Activated T-cell treated with anti-CD3 and anti-CD28 coated beads, Interleukin-2, amount 50 U/mL, for 4 hours (primary cell): ENCODE results near the gene ICA1. TPM values are rescaled to one million over a fixed set of nuclear protein-coding genes. Genes with fewer than 3 reads are reported as not detected.
A peak's percentile ranks its signal among the peaks of the same experiment; 100 is the strongest.

Source experiments
- ATAC-seq, 2 donors: fragments of 200-7000 bp; cut with Tn5 transposase; one replicate each; pipeline ENCODE4 v1.10.0; 2021
- DNase-seq: peaks from one replicate; pipeline ENCODE4 v3.0.0-alpha.2; 2020
- H3K27me3 Mint-ChIP-seq: one replicate; pipeline ENCODE4 v1.8.0; 2021; ENCODE audit warnings: low read depth, mixed read lengths
- H3K36me3 Mint-ChIP-seq: one replicate; pipeline ENCODE4 v1.8.0; 2022; ENCODE audit warnings: mixed read lengths; ENCODE audit not compliant: insufficient read depth
- H3K4me1 Mint-ChIP-seq: one replicate; pipeline ENCODE4 v1.8.0; 2021; ENCODE audit warnings: low read depth, mixed read lengths
- H3K4me3 Mint-ChIP-seq: one replicate; pipeline ENCODE4 v1.8.0; 2021; ENCODE audit warnings: mild to moderate bottlenecking, moderate library complexity, mixed read lengths
- H3K9me3 Mint-ChIP-seq: one replicate; pipeline ENCODE4 v1.8.0; 2021; ENCODE audit warnings: mixed read lengths
- total RNA-seq, 3 donors: library from RNA; stranded (reverse); gene quantifications; one replicate each; pipeline ENCODE4 v1.2.1, GENCODE V29; 2021

The ICA1 gene
- total RNA-seq, 3 donors from 2014 or later = 0.18 to 0.41 (median 0.32) TPM

DNA sequence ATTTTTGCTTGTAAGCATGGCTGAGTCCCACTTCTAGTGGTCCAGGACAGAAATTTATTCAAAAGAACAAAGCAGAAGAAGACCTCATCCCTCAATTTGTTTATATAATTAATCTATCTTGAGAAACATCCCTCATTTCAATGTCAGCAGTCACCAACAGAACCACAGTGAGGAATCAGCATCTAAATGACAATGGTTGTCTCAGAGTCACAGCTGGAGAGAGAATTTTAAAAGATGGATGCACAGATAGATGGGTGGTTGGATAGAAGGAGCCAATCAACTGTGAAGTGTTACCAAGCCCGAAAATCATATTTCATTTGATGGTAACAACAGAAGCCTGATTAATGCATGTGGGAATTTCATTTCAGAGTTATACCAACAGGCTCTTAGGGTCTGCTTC is 55.0 kb downstream of the ICA1 start:
- H3K9me3 Mint-ChIP-seq = no peaks in the 10 kb centered on the region
- DNase-seq = no peak
- H3K27me3 Mint-ChIP-seq = no peaks in the 10 kb centered on the region
- no peak overlapping the region for H3K4me3 Mint-ChIP-seq
- no peaks in the 10 kb centered on the region for H3K36me3 Mint-ChIP-seq
- no peak for ATAC-seq
- H3K4me1 Mint-ChIP-seq = no peaks in the 10 kb centered on the region

DNA sequence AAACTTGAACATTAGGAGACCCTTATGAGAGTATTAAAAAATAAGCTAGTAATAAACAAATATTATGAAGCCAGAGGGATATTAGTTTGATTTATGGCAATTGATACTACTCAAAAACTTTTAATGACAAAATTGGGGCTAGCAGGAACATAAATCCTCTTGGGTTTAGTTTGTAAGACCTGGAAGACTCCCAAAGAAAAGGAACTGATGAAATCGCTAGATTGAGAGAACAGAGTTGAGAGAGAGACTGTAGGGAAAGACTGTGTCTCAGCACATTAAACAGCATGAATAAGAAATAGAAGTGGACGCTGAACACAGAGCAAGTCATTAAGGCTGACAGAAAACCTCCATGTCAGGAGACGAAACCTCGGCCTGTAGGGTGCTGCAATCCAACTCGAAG is 56.4 kb downstream of the ICA1 start:
- Mint-ChIP-seq H3K9me3 (no peaks in the 10 kb centered on the region), H3K4me1 (peaks cover 3% of the 10 kb centered on the region), H3K36me3 (no peaks in the 10 kb centered on the region), H3K27me3 (peaks cover 3% of the 10 kb centered on the region), H3K4me3 (no peak overlapping the region)
- no peak for ATAC-seq
- no peak for DNase-seq

- no peak for DNase-seq
- Mint-ChIP-seq H3K27me3 (peaks cover 3% of the 10 kb centered on the region), H3K9me3 (no peaks in the 10 kb centered on the region), H3K4me1 (peaks cover 3% of the 10 kb centered on the region), H3K36me3 (no peaks in the 10 kb centered on the region), H3K4me3 (no peak overlapping the region)
- ATAC-seq = no peak
Observed at GRCh38 chr7:8205031-8205387, 57.0 kb downstream of the ICA1 start.

GRCh38 chr7:8204339-8205030 is 57.5 kb downstream of the ICA1 start:
- DNase-seq = no peak
- no peak overlapping the region for H3K4me3 Mint-ChIP-seq
- H3K4me1 Mint-ChIP-seq = peaks cover 3% of the 10 kb centered on the region
- H3K36me3 Mint-ChIP-seq = no peaks in the 10 kb centered on the region
- H3K27me3 Mint-ChIP-seq = peaks cover 3% of the 10 kb centered on the region
- no peak for ATAC-seq
- H3K9me3 Mint-ChIP-seq = no peaks in the 10 kb centered on the region

- no peak overlapping the region for H3K4me3 Mint-ChIP-seq
- peak in 1 of 2 donors; percentile 25 for ATAC-seq
- no peaks in the 10 kb centered on the region for H3K36me3 Mint-ChIP-seq
- H3K9me3 Mint-ChIP-seq = no peaks in the 10 kb centered on the region
- H3K4me1 Mint-ChIP-seq = peaks cover 16% of the 10 kb centered on the region
- DNase-seq = no peak
- peaks cover 3% of the 10 kb centered on the region for H3K27me3 Mint-ChIP-seq
Observed at GRCh38 chr7:8201846-8202441, 60.0 kb downstream of the ICA1 start.

GRCh38 chr7:8200717-8201116 is 61.2 kb downstream of the ICA1 start:
- ATAC-seq = no peak
- peaks cover 3% of the 10 kb centered on the region for H3K27me3 Mint-ChIP-seq
- no peaks in the 10 kb centered on the region for H3K9me3 Mint-ChIP-seq
- DNase-seq = no peak
- H3K4me3 Mint-ChIP-seq = no peak overlapping the region
- H3K4me1 Mint-ChIP-seq = peaks cover 16% of the 10 kb centered on the region
- no peaks in the 10 kb centered on the region for H3K36me3 Mint-ChIP-seq

DNA sequence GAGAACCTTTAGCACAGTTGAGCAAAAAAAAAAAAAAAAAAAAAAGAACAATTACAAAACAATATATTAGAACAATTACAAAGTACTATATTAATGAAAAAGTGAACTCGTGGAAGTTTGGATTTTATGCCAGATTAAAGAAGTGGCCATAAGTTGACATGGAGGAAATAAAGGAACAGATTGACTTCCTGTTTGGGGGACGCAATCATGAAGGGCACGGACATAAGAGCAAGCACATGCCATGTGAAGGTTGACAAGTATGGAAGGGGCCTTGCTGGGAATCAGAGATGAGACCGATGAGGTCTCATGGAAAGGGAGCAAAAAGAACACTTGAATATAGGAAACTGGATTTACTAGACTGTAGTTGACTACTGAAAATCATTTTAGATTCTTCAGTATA is 61.7 kb downstream of the ICA1 start:
- DNase-seq (no peak), ATAC-seq (no peak)
- Mint-ChIP-seq H3K27me3 (peaks cover 3% of the 10 kb centered on the region), H3K9me3 (no peaks in the 10 kb centered on the region), H3K36me3 (no peaks in the 10 kb centered on the region), H3K4me3 (no peak overlapping the region), H3K4me1 (peaks cover 16% of the 10 kb centered on the region)

GRCh38 chr7:8197994-8198698 is 63.8 kb downstream of the ICA1 start:
- Mint-ChIP-seq H3K4me1 (peaks cover 16% of the 10 kb centered on the region), H3K4me3 (no peak overlapping the region), H3K27me3 (peaks cover 3% of the 10 kb centered on the region), H3K9me3 (no peaks in the 10 kb centered on the region), H3K36me3 (no peaks in the 10 kb centered on the region)
- DNase-seq (no peak), ATAC-seq (peak; percentile 69 to 85)

- Mint-ChIP-seq H3K36me3 (no peaks in the 10 kb centered on the region), H3K27me3 (no peaks in the 10 kb centered on the region), H3K9me3 (no peaks in the 10 kb centered on the region), H3K4me3 (no peak overlapping the region), H3K4me1 (peaks cover 8% of the 10 kb centered on the region)
- no peak for DNase-seq
- no peak for ATAC-seq
Observed at GRCh38 chr7:8192897-8193296, 69.1 kb downstream of the ICA1 start.

- peak; percentile 58 to 62 for ATAC-seq
- Mint-ChIP-seq H3K4me1 (peaks cover 15% of the 10 kb centered on the region), H3K9me3 (no peaks in the 10 kb centered on the region), H3K36me3 (no peaks in the 10 kb centered on the region), H3K4me3 (no peak overlapping the region), H3K27me3 (no peaks in the 10 kb centered on the region)
- peak; percentile 64 for DNase-seq
Observed at GRCh38 chr7:8190119-8190895, 71.7 kb downstream of the ICA1 start.

DNA sequence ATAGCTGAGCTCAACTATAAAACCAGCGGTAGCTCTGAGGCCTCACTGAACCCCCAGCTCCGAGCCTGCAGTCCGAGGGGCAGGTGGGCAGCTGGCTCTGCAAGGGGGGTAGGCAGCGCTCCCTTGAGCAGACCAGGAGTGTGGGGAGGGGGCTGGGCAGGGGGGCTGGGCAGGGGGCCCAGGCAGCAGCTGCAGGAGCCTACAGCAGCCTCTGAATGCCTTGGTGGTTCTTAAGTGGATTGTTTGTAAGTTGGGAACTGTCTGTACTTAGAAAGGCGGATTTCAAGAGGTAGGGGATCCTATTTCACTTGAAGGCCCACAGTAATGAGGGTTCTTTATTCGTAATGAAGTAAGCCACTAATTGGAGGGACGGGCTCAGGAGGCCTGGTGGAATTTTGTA is 72.3 kb downstream of the ICA1 start:
- DNase-seq (no peak), ATAC-seq (no peak)
- Mint-ChIP-seq H3K9me3 (no peaks in the 10 kb centered on the region), H3K4me1 (peaks cover 15% of the 10 kb centered on the region), H3K4me3 (no peak overlapping the region), H3K27me3 (no peaks in the 10 kb centered on the region), H3K36me3 (no peaks in the 10 kb centered on the region)

DNA sequence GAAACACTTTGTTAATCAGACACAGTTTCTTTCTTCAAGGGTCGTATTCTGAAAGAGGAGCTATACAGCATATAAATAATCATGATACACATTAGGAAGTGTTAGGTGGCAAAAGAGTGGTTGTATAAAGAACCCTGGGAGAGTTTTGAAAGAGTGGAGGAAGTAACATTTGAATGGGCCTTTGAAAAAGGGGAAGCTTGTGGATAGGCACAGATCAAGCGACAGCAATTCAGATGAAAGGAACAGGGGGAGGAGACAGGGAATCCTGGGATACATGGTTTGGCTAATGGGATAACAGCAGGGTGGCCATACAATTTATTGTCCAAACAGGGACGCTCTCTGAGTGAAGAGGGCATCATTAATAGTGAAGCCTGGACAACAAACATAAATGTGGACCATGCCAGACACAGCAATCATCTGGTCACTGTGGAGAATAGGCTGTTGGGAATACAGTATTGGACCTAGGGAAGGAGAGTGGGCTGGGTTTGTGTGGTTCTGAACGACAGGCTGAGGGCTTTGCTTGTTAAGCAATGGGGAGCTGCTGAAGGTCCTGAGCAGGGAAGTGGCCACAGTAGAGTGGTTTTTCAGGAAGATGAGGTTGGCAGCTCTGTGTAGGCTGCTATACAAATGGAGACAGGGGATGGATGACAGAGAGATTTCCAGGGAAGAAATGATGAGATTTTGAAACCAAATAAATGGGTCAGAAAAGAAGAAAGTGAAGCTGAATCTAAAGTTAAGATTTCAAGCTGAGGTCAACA is 75.9 kb downstream of the ICA1 start:
- ATAC-seq (no peak), DNase-seq (no peak)
- Mint-ChIP-seq H3K4me3 (no peak overlapping the region), H3K4me1 (peaks cover 15% of the 10 kb centered on the region), H3K36me3 (no peaks in the 10 kb centered on the region), H3K27me3 (no peaks in the 10 kb centered on the region), H3K9me3 (no peaks in the 10 kb centered on the region)

GRCh38 chr7:8184221-8184620 is 77.7 kb downstream of the ICA1 start:
- H3K4me3 Mint-ChIP-seq = no peak overlapping the region
- ATAC-seq = no peak
- H3K9me3 Mint-ChIP-seq = no peaks in the 10 kb centered on the region
- DNase-seq = no peak
- H3K27me3 Mint-ChIP-seq = no peaks in the 10 kb centered on the region
- no peaks in the 10 kb centered on the region for H3K36me3 Mint-ChIP-seq
- peaks cover 15% of the 10 kb centered on the region for H3K4me1 Mint-ChIP-seq

- DNase-seq = no peak
- ATAC-seq = no peak
- Mint-ChIP-seq H3K4me1 (peaks cover 47% of the 10 kb centered on the region), H3K9me3 (peaks cover 4% of the 10 kb centered on the region), H3K36me3 (no peaks in the 10 kb centered on the region), H3K27me3 (no peaks in the 10 kb centered on the region), H3K4me3 (no peak overlapping the region)
Observed at GRCh38 chr7:8179486-8179885, 82.5 kb downstream of the ICA1 start.
